Heart right ventricle (tissue), 16 donors: ENCODE measurements around the gene CYTH1. TPM values are rescaled to one million over a fixed set of nuclear protein-coding genes. Genes with fewer than 3 reads are reported as not detected.
A peak's percentile ranks its signal among the peaks of the same experiment; 100 is the strongest.

Experiments
- ATAC-seq, 8 donors: fragments of 200-7000 bp; cut with Tn5 transposase; one replicate each; pipeline ENCODE4 v1.9.1; 2020; ENCODE audit warnings: mild to moderate bottlenecking in 8 of 8, moderate library complexity in 8 of 8, moderate number of reproducible peaks in 1 of 8
- DNase-seq, 2 donors: peaks; one replicate each; pipeline ENCODE4 v3.0.0-alpha.2; 2020
- H3K27ac ChIP-seq, 10 donors: fragments of 200-600 bp; sonication (generic) in 2 of 10; one replicate each; pipeline versions ENCODE4 v1.5.0 to v1.8.0; 2020 to 2022; ENCODE audit warnings: mild to moderate bottlenecking in 3 of 10
- H3K27me3 ChIP-seq, 7 donors: fragments of 200-600 bp; one replicate each; pipeline ENCODE4 v1.8.0; 2021 to 2022; ENCODE audit warnings: mild to moderate bottlenecking in 2 of 7
- H3K36me3 ChIP-seq, 9 donors: fragments of 200-600 bp; sonication (generic) in 1 of 9; one replicate each; pipeline versions ENCODE4 v1.5.0 to v1.8.0; 2020 to 2022; ENCODE audit warnings: mild to moderate bottlenecking in 2 of 9
- H3K4me1 ChIP-seq, 9 donors: fragments of 200-600 bp; sonication (generic) in 1 of 9; one replicate each; pipeline versions ENCODE4 v1.5.0 to v1.8.0; 2020 to 2022; ENCODE audit warnings: mild to moderate bottlenecking in 4 of 9
- H3K4me3 ChIP-seq, 10 donors: fragments of 200-600 bp; sonication (generic) in 2 of 10; one replicate each; pipeline versions ENCODE4 v1.5.0 to v1.8.0; 2020 to 2022; ENCODE audit warnings: mild to moderate bottlenecking in 7 of 10, moderate library complexity in 2 of 10
- H3K9me3 ChIP-seq, 11 donors: fragments of 200-600 bp in 10 of 11; sonication (generic) in 2 of 11; one replicate each; pipeline versions ENCODE4 v1.5.0 to v1.8.0; 2013 to 2022; ENCODE audit warnings: mild to moderate bottlenecking in 2 of 11, control low read depth in 1 of 11, moderate library complexity in 1 of 11
- WGBS, 2 donors: extraction: QIAGEN DNeasy Blood & Tissue Kit; methylation state at CpG; one replicate each; pipeline ENCODE4 v1.1.7; 2013; ENCODE audit warnings: inconsistent platforms in 1 of 2; 5-methylcytosine and 5-hydroxymethylcytosine counted together
- intact Hi-C, 10 donors: fragments of 100-400 bp; cut with DNase I; formaldehyde crosslinking; loops; one replicate each; pipeline versions ENCODE4 v1.11.1 to v1.14.2; 2022
- polyA plus RNA-seq, 2 donors: library from polyadenylated mRNA; stranded (reverse); fragments of 200-250 nt; gene quantifications; one replicate each; pipeline ENCODE4 v1.2.3, GENCODE V29; 2013
- total RNA-seq, 10 donors: library from RNA; stranded (reverse); fragmentation: NEBNext Ultra II Directional in 3 of 10; extraction: Animal tissue kit (Norgen Biotek cat#: 25700) in 3 of 10; gene quantifications; one replicate each; pipeline versions ENCODE4 v1.2.1 to v1.2.4, GENCODE V29; 2021 to 2023
- TF ChIP-seq, protein P1 (sequence below), 9 donors: fragments of 200-600 bp; sonication (generic) in 2 of 9; IDR thresholded peaks; one replicate each; pipeline versions ENCODE4 v1.5.0 to v1.8.0; 2021 to 2022; ENCODE audit warnings: antibody characterized with exemption in 9 of 9, mild to moderate bottlenecking in 5 of 9, moderate library complexity in 1 of 9
- donor health status: Arrhythmogenic right ventricular cardiomyopathy.
- donor health status: ischemic (EF 13 %, LVEDD 7.1; RV severe dilation, severe dysfunction).
- donor health status: healthy with polysubstance abuse.
- donor health status: DM: no; HTN: yes; CAD: no.
- donor health status: DM: no; HTN: no; CAD: no.
- donor health status: ischemic (EF 25% LVEDD 6.9; RV normal size, moderate dysfunction).
- donor health status: ischemic (EF 25% LVEDD 5.7; RV mildly dilated, moderate dysfunction).
- donor health status: healthy.
- donor health status: DM: yes; HTN: yes; CAD: no.
- donor health status: Ischemic cardiomyopathy.
- donor health status: ischemic (EF 35%, LVEDD 5.7; RV mildly dilated, moderate dysfunction).
- donor health status: nonischemic (EF 11% LVEDD 7.7; RV severe dilation, severe dysfunction).
- donor health status: DM: yes; HTN: yes; CAD: no.
- donor health status: PGD.
- donor health status: ischemic (EF 29% LVEDD 5.4; RV normal size, mild dysfunction).
- donor health status: nonischemic (EF 23%, LVEDD 6.1; RV moderate dilation, normal function).

The CYTH1 gene
- total and polyA plus RNA-seq, 12 donors = 22.3 to 46.9 (median 32.5) TPM

DNA sequence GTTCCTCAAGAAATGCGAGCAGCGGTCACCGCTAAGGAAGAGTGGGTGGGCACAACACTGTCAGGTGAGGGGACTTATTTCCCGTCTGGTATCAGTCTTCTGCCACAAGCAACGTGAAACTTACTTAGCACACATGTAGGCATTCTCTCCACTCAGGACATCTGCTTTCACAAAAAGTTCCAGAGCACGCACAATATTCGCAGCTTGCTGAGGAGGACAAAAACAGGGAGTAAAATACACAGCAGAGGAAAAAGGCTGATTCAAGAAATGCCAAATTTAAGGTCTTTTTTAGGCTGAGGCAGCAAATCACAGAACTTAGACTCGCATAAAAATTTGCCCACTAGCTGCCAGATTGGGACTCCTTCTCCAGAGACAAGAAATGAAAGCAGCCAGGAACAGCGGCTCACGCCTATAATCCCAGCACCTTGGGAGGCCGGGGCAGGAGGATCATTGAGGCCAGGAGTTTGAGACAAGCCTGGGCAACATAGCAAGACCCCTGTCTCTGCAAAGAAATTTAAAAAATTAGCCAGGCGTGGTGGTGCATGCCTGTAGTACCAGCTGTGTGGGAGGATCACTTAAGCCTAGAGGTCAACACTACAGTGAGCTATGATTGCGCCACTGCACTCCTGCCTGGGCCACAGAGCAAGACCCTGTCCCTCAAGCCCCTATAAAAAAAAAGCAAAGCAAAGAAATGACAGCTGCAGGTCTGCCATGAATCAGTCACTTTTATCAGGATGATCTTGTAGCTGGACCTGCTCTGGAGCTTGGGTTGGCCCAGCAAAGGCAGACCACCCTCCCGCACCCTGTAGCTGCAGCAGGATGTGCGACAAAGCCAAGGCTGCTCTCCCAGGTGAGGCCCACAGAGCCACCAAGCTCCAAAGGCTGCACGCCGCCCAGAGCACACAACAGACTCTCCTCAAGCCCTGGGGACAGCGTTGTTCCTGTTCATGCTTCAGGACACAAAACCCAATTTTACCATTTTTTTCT, 38.0 kb upstream of the CYTH1 start:
- Histone ChIP-seq H3K9me3 (no peaks in the 10 kb centered on the region), H3K27ac (peak overlapping the region in 5 of 10 donors; percentile 46 to 87 (median 61)), H3K27me3 (no peaks in the 10 kb centered on the region), H3K4me3 (no peak overlapping the region), H3K36me3 (peaks cover 5 to 100% (median 85%) of the 10 kb centered on the region in 9 donors), H3K4me1 (peaks cover 0 to 39% (median 7%) of the 10 kb centered on the region in 9 donors)
- intact Hi-C loops = no loop called here
- 95 to 97% methylated on average over 18 of the region's 18 CpGs for WGBS, 2 donors
- DNase-seq (no peak), ATAC-seq (peak in 3 of 8 donors; percentile 23 to 40 (median 31))
- TF ChIP-seq, protein P1, sequence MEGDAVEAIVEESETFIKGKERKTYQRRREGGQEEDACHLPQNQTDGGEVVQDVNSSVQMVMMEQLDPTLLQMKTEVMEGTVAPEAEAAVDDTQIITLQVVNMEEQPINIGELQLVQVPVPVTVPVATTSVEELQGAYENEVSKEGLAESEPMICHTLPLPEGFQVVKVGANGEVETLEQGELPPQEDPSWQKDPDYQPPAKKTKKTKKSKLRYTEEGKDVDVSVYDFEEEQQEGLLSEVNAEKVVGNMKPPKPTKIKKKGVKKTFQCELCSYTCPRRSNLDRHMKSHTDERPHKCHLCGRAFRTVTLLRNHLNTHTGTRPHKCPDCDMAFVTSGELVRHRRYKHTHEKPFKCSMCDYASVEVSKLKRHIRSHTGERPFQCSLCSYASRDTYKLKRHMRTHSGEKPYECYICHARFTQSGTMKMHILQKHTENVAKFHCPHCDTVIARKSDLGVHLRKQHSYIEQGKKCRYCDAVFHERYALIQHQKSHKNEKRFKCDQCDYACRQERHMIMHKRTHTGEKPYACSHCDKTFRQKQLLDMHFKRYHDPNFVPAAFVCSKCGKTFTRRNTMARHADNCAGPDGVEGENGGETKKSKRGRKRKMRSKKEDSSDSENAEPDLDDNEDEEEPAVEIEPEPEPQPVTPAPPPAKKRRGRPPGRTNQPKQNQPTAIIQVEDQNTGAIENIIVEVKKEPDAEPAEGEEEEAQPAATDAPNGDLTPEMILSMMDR (IDR thresholded peaks at IDR 0.05) = no peak

DNA sequence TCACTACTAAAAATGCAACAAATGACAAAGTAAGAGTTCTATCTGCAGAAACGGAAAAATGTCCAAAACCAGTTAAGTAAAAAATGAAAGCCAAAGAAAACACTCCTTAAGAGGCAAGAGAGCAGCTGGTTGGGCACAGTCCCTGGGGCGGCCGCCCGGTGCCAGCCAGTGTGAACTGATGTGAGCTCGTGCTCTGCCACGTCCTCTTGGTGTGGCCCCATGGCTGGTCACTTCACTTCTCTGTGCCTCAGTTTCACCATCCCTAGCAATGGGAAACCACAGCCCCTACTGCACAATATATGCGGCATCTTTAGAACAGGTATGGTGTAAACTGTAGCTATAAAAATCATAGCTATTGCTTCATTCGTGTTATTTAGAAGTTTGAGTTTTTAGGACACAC, 37.3 kb upstream of the CYTH1 start:
- no peak for ATAC-seq
- 79 to 82% methylated on average over 8 of the region's 8 CpGs for WGBS, 2 donors

DNA sequence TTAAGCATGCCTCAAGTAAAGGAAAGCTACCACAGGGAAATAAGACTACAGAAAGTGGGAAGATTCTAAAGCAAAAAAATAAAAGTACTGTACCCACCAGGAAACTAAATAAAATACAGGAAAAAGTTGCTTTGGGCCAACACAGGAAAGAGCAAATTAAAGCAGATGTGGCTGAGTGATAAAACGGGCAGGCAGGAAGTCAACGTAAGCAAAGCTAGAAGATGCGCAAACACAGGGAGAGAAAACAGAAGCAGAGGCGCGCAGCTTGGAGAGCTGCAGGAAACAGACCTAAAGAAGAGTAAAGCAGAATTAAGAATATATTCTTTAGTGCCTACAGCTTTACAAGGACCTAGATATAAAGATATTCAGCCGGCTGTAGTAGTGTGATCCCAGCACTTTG, 36.9 kb upstream of the CYTH1 start:
- Histone ChIP-seq H3K27me3 (no peaks in the 10 kb centered on the region), H3K9me3 (no peaks in the 10 kb centered on the region), H3K27ac (peak overlapping the region in 7 of 10 donors; percentile 46 to 87 (median 56)), H3K4me3 (no peak overlapping the region), H3K4me1 (peaks cover 0 to 39% (median 8%) of the 10 kb centered on the region in 9 donors), H3K36me3 (peaks cover under 1 to 100% (median 87%) of the 10 kb centered on the region in 9 donors)
- intact Hi-C loops = no loop called here
- DNase-seq (no peak), ATAC-seq (peak in 6 of 8 donors; percentile 54 to 81 (median 63))
- TF ChIP-seq, protein P1 (IDR thresholded peaks at IDR 0.05) = no peak
- 48 to 49% methylated on average over 6 of the region's 6 CpGs for WGBS, 2 donors

More for the DNA sequence above, 37.3 kb upstream of the CYTH1 start:
- Histone ChIP-seq H3K27me3 (no peaks in the 10 kb centered on the region), H3K27ac (peak overlapping the region in 7 of 10 donors; percentile 46 to 87 (median 56)), H3K36me3 (peaks cover 5 to 100% (median 85%) of the 10 kb centered on the region in 9 donors), H3K4me3 (no peak overlapping the region), H3K4me1 (peaks cover 0 to 39% (median 7%) of the 10 kb centered on the region in 9 donors), H3K9me3 (no peaks in the 10 kb centered on the region)
- no peak for DNase-seq
- intact Hi-C loops = no loop called here
- TF ChIP-seq, protein P1 (IDR thresholded peaks at IDR 0.05) = no peak

- Histone ChIP-seq H3K9me3 (no peaks in the 10 kb centered on the region), H3K36me3 (peaks cover 0 to 100% (median 91%) of the 10 kb centered on the region in 9 donors), H3K27ac (peak overlapping the region in 6 of 10 donors; percentile 26 to 87 (median 52)), H3K4me1 (peaks cover 2 to 44% (median 14%) of the 10 kb centered on the region in 9 donors), H3K4me3 (no peak overlapping the region), H3K27me3 (no peaks in the 10 kb centered on the region)
- 85 to 87% methylated on average over 19 of the region's 19 CpGs for WGBS, 2 donors
- TF ChIP-seq, protein P1 (IDR thresholded peaks at IDR 0.05) = no peak
- ATAC-seq = no peak
- intact Hi-C loops = no loop called here
- no peak for DNase-seq
Measured at GRCh38 chr17:78818152-78818846, 36.2 kb upstream of the CYTH1 start.
